ENCODE results near the gene TOMM40L. TPM values are rescaled to one million over a fixed set of nuclear protein-coding genes. Genes with fewer than 3 reads are reported as not detected.
"Not testable (repeated sequence)": the region's sequence is repeated elsewhere in the genome, so short reads cannot be mapped to it uniquely, and the experiment has no call there.

Gene TOMM40L
- polyA plus RNA-seq, 1 donor from 2014 or later, result 3.8 TPM

DNA sequence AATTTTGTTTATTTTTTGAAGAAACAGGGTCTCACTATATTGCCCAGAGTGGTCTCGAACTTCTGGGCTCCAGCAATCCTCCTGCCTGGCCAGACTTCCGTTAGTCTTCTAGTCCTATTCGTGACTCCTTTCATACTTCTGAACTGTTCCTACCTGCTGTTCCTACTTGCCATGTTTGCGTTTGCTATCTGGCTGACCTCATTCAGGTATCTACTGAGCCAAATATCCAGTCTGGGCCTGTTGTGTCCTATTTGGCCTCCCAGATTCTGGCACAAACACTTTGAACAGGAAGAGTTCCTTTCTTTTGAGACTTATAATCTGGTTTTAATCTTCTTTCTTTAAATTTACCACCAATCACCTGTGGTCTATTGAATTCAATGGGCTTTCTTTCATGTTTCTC is 19.0 kb downstream of the TOMM40L start:
- Mint-ChIP-seq H3K27me3 (peaks cover 1% of the 10 kb centered on the region), H3K4me1 (peaks cover 0 to 5% (median 3%) of the 10 kb centered on the region in 3 donors), H3K4me3 (no peak overlapping the region), H3K9me3 (peaks cover 0 to 2% (median 0%) of the 10 kb centered on the region in 3 donors), H3K36me3 (peaks cover 7% of the 10 kb centered on the region), H3K27ac (no peak overlapping the region)

- not testable (repeated sequence) for H3K27me3 Mint-ChIP-seq, H3K36me3 Mint-ChIP-seq, H3K27ac Mint-ChIP-seq, H3K4me1 Mint-ChIP-seq, H3K4me3 Mint-ChIP-seq, H3K9me3 Mint-ChIP-seq
Observed at GRCh38 chr1:161250100-161250499, 24.2 kb downstream of the TOMM40L start.

- Mint-ChIP-seq H3K36me3 (peaks cover 6% of the 10 kb centered on the region), H3K4me1 (no peaks in the 10 kb centered on the region), H3K9me3 (peaks cover 0 to 5% (median 3%) of the 10 kb centered on the region in 3 donors), H3K27me3 (peaks cover 9% of the 10 kb centered on the region), H3K4me3 (no peak overlapping the region), H3K27ac (no peak overlapping the region)
Observed at GRCh38 chr1:161250829-161251228, 25.0 kb downstream of the TOMM40L start.

- H3K4me3 Mint-ChIP-seq, result no peak overlapping the region
- H3K27me3 Mint-ChIP-seq, result peaks cover 13% of the 10 kb centered on the region
- peaks cover 2 to 12% (median 3%) of the 10 kb centered on the region in 3 donors for H3K9me3 Mint-ChIP-seq
- H3K27ac Mint-ChIP-seq, result no peak overlapping the region
- peaks cover 6% of the 10 kb centered on the region for H3K36me3 Mint-ChIP-seq
- H3K4me1 Mint-ChIP-seq, result no peaks in the 10 kb centered on the region
Observed at GRCh38 chr1:161251579-161251978, 25.7 kb downstream of the TOMM40L start.

GRCh38 chr1:161255302-161255701 is 29.4 kb downstream of the TOMM40L start:
- peaks cover 8 to 24% (median 8%) of the 10 kb centered on the region in 3 donors for H3K9me3 Mint-ChIP-seq
- H3K27ac Mint-ChIP-seq, H3K36me3 Mint-ChIP-seq, H3K4me3 Mint-ChIP-seq: not testable (repeated sequence)
- H3K4me1 Mint-ChIP-seq, result peaks cover 5 to 12% (median 8%) of the 10 kb centered on the region in 3 donors
- peaks cover 42% of the 10 kb centered on the region for H3K27me3 Mint-ChIP-seq

DNA sequence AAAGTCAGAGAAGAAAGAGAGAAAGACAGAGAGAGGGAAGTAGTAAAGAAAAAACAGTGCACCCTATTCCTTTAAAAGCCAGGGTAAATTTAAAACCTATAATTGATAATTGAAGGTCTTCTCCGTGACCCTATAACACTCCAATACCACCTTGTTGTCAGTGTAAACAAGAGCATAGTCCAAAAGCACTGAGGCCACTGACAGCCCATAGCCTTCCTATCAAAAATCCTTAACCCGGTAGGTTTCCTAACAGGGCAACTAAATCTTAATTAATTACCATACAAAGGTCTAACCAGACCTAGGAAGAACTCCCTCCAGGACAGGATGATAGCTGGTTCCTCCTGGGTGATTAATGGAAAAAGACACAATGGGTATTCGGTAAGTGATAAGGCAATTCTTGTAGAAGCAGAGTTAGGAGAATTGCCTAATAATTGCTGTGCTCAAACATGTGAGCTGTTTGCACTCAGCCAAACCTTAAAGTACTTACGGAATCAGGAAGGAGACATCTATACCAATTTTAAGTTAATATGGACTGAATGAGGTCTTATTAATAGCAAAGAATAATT is 30.2 kb downstream of the TOMM40L start:
- H3K4me3 Mint-ChIP-seq, H3K36me3 Mint-ChIP-seq, H3K27ac Mint-ChIP-seq: not testable (repeated sequence)
- Mint-ChIP-seq H3K27me3 (peaks cover 49% of the 10 kb centered on the region), H3K9me3 (peaks cover 8 to 24% (median 8%) of the 10 kb centered on the region in 3 donors), H3K4me1 (peaks cover 11 to 16% (median 11%) of the 10 kb centered on the region in 3 donors)

DNA sequence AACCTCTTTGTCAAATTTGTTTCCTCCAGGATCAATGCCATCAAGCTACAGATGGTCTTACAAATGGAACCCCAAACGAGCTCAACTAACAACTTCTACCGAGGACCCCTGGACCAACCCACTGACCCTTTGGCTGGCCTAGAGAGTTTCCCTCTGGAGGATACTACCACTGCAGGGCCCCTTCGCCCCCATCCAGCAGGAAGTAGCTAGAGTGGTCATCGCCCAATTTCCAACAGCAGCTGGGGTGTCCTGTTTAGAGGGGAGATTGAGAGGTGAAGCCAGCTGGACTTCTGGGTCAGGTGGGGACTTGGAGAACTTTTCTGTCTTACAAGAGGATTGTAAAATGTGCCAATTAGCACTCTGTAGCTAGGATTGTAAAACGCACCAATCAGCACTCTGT is 31.2 kb downstream of the TOMM40L start:
- not testable (repeated sequence) for H3K36me3 Mint-ChIP-seq, H3K4me3 Mint-ChIP-seq
- peaks cover 56% of the 10 kb centered on the region for H3K27me3 Mint-ChIP-seq
- H3K9me3 Mint-ChIP-seq, result peaks cover 8 to 24% (median 8%) of the 10 kb centered on the region in 3 donors
- H3K4me1 Mint-ChIP-seq, result peaks cover 15 to 22% (median 19%) of the 10 kb centered on the region in 3 donors
- peak overlapping the region in 1 of 3 donors; percentile 18 for H3K27ac Mint-ChIP-seq

- Mint-ChIP-seq H3K4me1 (peaks cover 15 to 22% (median 19%) of the 10 kb centered on the region in 3 donors), H3K27me3 (peaks cover 60% of the 10 kb centered on the region), H3K9me3 (peaks cover 8 to 24% (median 8%) of the 10 kb centered on the region in 3 donors), H3K27ac (peak within 1 kb of the TSS in 1 of 3 donors; percentile 35), H3K36me3 (peaks cover 2% of the 10 kb centered on the region), H3K4me3 (peak within 1 kb of the TSS; percentile 60 to 87 (median 68))
Observed at GRCh38 chr1:161258439-161259344, 32.8 kb downstream of the TOMM40L start, which contains the start of gene PCP4L1. Gene PCP4L1, plus strand, starts transcription at chr1:161258745. Its CDS starts 230 bp downstream, at chr1:161258975.

GRCh38 chr1:161259345-161259702 is 33.5 kb downstream of the TOMM40L start:
- peaks cover 8 to 24% (median 8%) of the 10 kb centered on the region in 3 donors for H3K9me3 Mint-ChIP-seq
- peaks cover 60% of the 10 kb centered on the region for H3K27me3 Mint-ChIP-seq
- peaks cover 15 to 22% (median 19%) of the 10 kb centered on the region in 3 donors for H3K4me1 Mint-ChIP-seq
- H3K27ac Mint-ChIP-seq, result peak overlapping the region in 1 of 3 donors; percentile 35
- peaks cover 2% of the 10 kb centered on the region for H3K36me3 Mint-ChIP-seq
- peak overlapping the region; percentile 21 to 75 (median 64) for H3K4me3 Mint-ChIP-seq

- H3K27me3 Mint-ChIP-seq, result peaks cover 62% of the 10 kb centered on the region
- peak overlapping the region in 2 of 4 donors; percentile 44 to 60 for H3K4me3 Mint-ChIP-seq
- H3K36me3 Mint-ChIP-seq, result peaks cover 2% of the 10 kb centered on the region
- peaks cover 8 to 24% (median 8%) of the 10 kb centered on the region in 3 donors for H3K9me3 Mint-ChIP-seq
- peaks cover 15 to 22% (median 19%) of the 10 kb centered on the region in 3 donors for H3K4me1 Mint-ChIP-seq
- H3K27ac Mint-ChIP-seq, result peak overlapping the region in 1 of 3 donors; percentile 35
Observed at GRCh38 chr1:161259765-161260164, 33.9 kb downstream of the TOMM40L start.

DNA sequence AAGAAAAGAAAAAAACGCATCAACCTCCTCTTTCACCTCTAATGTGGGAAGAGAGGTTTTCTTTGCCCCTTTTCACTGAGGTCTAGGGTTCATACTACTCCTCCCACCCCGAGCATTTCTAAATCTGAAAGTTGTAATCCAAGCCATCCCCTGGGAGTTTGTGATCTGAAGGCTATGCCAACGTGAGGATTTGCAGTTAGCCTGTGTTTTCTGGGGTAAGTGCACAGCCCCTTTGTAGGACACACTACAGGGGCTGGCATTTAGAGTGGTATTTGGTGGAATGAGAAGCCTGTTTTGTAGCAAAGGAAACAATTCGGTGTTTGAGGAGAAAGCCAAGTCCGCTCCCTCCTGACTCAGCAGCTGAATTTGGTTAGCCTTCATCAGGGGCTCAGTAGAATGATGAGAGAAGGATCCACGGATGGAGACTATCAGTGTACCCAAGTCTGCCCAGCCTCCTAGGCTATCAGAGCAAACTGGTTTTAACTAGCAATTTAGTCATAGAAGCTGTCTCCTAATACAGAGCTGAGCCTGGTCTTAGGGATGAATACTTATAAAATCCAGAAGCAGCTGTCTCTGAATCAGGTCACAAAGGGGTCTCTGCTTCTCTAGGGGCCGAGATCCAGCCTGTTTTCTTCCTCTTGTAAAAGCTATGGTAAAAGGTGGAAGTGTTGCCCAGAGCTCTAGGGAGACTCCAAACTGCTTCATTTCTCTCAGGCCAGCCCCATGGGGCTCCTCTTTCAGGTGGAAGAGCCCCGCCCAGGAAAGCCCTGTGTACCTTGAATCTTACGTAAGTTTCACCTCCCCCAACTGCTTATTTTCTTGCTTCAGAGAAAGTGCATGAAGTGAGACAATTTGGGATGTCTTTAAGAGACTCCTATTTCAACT is 34.8 kb downstream of the TOMM40L start:
- Mint-ChIP-seq H3K4me3 (peak overlapping the region in 2 of 4 donors; percentile 47 to 54), H3K27ac (no peak overlapping the region), H3K36me3 (no peaks in the 10 kb centered on the region), H3K4me1 (peaks cover 15 to 22% (median 19%) of the 10 kb centered on the region in 3 donors), H3K9me3 (peaks cover 8 to 21% (median 8%) of the 10 kb centered on the region in 3 donors), H3K27me3 (peaks cover 64% of the 10 kb centered on the region)

GRCh38 chr1:161261261-161262235 is 35.7 kb downstream of the TOMM40L start:
- H3K36me3 Mint-ChIP-seq, result no peaks in the 10 kb centered on the region
- no peak overlapping the region for H3K27ac Mint-ChIP-seq
- peak overlapping the region in 2 of 4 donors; percentile 47 to 49 for H3K4me3 Mint-ChIP-seq
- peaks cover 6 to 12% (median 8%) of the 10 kb centered on the region in 3 donors for H3K9me3 Mint-ChIP-seq
- peaks cover 58% of the 10 kb centered on the region for H3K27me3 Mint-ChIP-seq
- H3K4me1 Mint-ChIP-seq, result peaks cover 15 to 23% (median 19%) of the 10 kb centered on the region in 3 donors

- Mint-ChIP-seq H3K9me3 (no peaks in the 10 kb centered on the region), H3K27ac (no peak overlapping the region), H3K27me3 (peaks cover 28% of the 10 kb centered on the region), H3K4me1 (peaks cover 7 to 24% (median 23%) of the 10 kb centered on the region in 3 donors), H3K36me3 (no peaks in the 10 kb centered on the region), H3K4me3 (no peak overlapping the region)
Observed at GRCh38 chr1:161265305-161265704, 39.4 kb downstream of the TOMM40L start.

Data from IgD-negative memory B cell (primary cell).